ENCODE data around the gene NOL6.

Gene NOL6

DNA sequence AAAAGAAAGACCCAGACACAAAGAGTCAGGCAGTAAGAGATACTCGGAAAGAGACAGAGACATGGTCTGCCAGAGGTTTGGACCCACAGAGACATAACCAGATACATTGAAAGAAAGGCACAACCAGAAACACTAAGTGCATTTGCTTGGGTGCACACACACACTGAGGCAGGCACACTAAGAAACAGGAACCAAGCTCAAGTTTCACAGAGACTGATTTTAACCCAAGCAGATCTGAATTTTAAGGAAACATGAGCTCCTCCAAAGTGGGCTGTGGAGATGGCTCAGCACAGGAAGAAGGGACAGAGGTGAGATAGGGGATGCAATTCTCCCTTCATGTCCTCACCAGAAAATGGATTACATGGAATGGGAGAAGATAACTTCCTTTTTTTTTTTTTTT, 35.8 kb downstream of the NOL6 start:
- ATAC-seq: no peak
- TF ChIP-seq PPARA (CRISPR knock-in tag; IDR thresholded peaks at IDR 0.05; ENCODE audit: borderline replicate concordance) (no peak), SNAI2 (CRISPR knock-in tag; IDR thresholded peaks at IDR 0.05) (no peak), ESRRG (CRISPR knock-in tag; IDR thresholded peaks at IDR 0.05) (no peak), TOX (CRISPR knock-in tag; IDR thresholded peaks at IDR 0.05; ENCODE audit: borderline replicate concordance) (no peak)

DNA sequence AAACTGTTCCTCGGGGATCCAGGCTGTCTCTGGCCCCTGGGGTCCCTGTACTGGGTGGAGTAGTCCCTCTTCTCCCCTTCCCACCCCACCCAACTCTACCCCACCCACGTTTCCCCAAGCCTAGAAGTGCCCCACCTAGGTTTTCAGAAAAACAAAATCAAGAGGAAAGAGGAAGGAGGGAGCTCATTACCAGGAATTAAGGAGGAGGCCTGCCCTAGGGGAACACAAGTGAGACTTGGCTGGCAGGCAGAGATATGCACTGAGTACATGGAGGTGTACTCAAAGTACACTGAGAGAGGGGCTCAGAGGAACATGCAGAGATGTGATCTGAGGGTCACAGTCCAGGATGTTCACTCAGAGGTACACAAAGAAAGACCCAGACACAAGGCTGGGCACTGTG, 36.5 kb downstream of the NOL6 start:
- no peak for ATAC-seq
- TF ChIP-seq TCF4 (CRISPR knock-in tag; IDR thresholded peaks at IDR 0.05; ENCODE audit: borderline replicate concordance): no peak
- no peak for TF ChIP-seq ZFP30 (CRISPR knock-in tag; IDR thresholded peaks at IDR 0.05)
- no peak for TF ChIP-seq CREB5 (CRISPR knock-in tag; IDR thresholded peaks at IDR 0.05; ENCODE audit: low read depth)
- no peak for TF ChIP-seq ZNF8 (CRISPR knock-in tag; IDR thresholded peaks at IDR 0.05)
- no peak for TF ChIP-seq ZFP3 (CRISPR knock-in tag; IDR thresholded peaks at IDR 0.05)
- no peak for TF ChIP-seq CSDC2 (CRISPR knock-in tag; IDR thresholded peaks at IDR 0.05)
- no peak for TF ChIP-seq CSRNP3 (CRISPR knock-in tag; IDR thresholded peaks at IDR 0.05)
- TF ChIP-seq OSR1 (CRISPR knock-in tag; IDR thresholded peaks at IDR 0.05): no peak
- TF ChIP-seq, protein P1, sequence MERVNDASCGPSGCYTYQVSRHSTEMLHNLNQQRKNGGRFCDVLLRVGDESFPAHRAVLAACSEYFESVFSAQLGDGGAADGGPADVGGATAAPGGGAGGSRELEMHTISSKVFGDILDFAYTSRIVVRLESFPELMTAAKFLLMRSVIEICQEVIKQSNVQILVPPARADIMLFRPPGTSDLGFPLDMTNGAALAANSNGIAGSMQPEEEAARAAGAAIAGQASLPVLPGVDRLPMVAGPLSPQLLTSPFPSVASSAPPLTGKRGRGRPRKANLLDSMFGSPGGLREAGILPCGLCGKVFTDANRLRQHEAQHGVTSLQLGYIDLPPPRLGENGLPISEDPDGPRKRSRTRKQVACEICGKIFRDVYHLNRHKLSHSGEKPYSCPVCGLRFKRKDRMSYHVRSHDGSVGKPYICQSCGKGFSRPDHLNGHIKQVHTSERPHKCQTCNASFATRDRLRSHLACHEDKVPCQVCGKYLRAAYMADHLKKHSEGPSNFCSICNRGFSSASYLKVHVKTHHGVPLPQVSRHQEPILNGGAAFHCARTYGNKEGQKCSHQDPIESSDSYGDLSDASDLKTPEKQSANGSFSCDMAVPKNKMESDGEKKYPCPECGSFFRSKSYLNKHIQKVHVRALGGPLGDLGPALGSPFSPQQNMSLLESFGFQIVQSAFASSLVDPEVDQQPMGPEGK (CRISPR knock-in tag; IDR thresholded peaks at IDR 0.05; ENCODE audit: borderline replicate concordance): no peak
- TF ChIP-seq TSHZ2 (CRISPR knock-in tag; IDR thresholded peaks at IDR 0.05): no peak
- no peak for TF ChIP-seq TOX (CRISPR knock-in tag; IDR thresholded peaks at IDR 0.05; ENCODE audit: borderline replicate concordance)
- no peak for TF ChIP-seq RARB (CRISPR knock-in tag; IDR thresholded peaks at IDR 0.05)
- no peak for TF ChIP-seq ZNF70 (CRISPR knock-in tag; IDR thresholded peaks at IDR 0.05)

GRCh38 chr9:33436445-33436844, 37.3 kb downstream of the NOL6 start:
- TF ChIP-seq ZNF565 (CRISPR knock-in tag; conservative IDR thresholded peaks at IDR 0.05; ENCODE audit: low read depth) (no peak), ZFP30 (CRISPR knock-in tag; IDR thresholded peaks at IDR 0.05) (no peak), CSDC2 (CRISPR knock-in tag; IDR thresholded peaks at IDR 0.05) (no peak), ARNTL (CRISPR knock-in tag; IDR thresholded peaks at IDR 0.05; ENCODE audit: borderline replicate concordance, low read depth) (no peak), ESRRG (CRISPR knock-in tag; IDR thresholded peaks at IDR 0.05) (no peak), PPARA (CRISPR knock-in tag; IDR thresholded peaks at IDR 0.05; ENCODE audit: borderline replicate concordance) (no peak), CSRNP3 (CRISPR knock-in tag; IDR thresholded peaks at IDR 0.05) (no peak), ISL1 (CRISPR knock-in tag; IDR thresholded peaks at IDR 0.05) (no peak), SNAI2 (CRISPR knock-in tag; IDR thresholded peaks at IDR 0.05) (no peak), ZC3H10 (CRISPR knock-in tag; IDR thresholded peaks at IDR 0.05) (no peak), TSHZ2 (CRISPR knock-in tag; IDR thresholded peaks at IDR 0.05) (no peak)

More at GRCh38 chr9:33436445-33436844, 37.3 kb downstream of the NOL6 start:
- no peak for ATAC-seq

Measured in SK-N-SH treated with all-trans-retinoic acid at 6 μM for 48 hours (cell line).